H9 (cell line): ENCODE results near the gene KIF6. TPM values are rescaled to one million over a fixed set of nuclear protein-coding genes. Genes with fewer than 3 reads are reported as not detected.

Experiments used
- DNase-seq: peaks from one replicate; pipeline ENCODE4 v3.0.0-alpha.2; 2017
- H2AFZ ChIP-seq: one replicate; pipeline ENCODE4 v1.6.1; 2013; ENCODE audit warnings: mild to moderate bottlenecking, low read length, control low read depth, moderate library complexity
- H2AK5ac ChIP-seq: 2 replicates; pipeline ENCODE4 v1.6.1; 2013; ENCODE audit warnings: low read length, control low read depth, mixed read lengths; ENCODE audit not compliant: insufficient read length
- H2BK120ac ChIP-seq: one replicate; pipeline ENCODE4 v1.6.1; 2013; ENCODE audit warnings: low read depth, mild to moderate bottlenecking, low read length, control low read depth, inconsistent platforms; ENCODE audit not compliant: poor library complexity, severe bottlenecking
- H2BK12ac ChIP-seq: 2 replicates; pipeline ENCODE4 v1.6.1; 2013; ENCODE audit warnings: low read length, control low read depth, mixed read lengths, low read depth; ENCODE audit not compliant: insufficient read length
- H2BK15ac ChIP-seq: 2 replicates; pipeline ENCODE4 v1.6.1; 2013; ENCODE audit warnings: low read depth, low read length, control low read depth
- H2BK20ac ChIP-seq: one replicate; pipeline ENCODE4 v1.6.1; 2013; ENCODE audit warnings: low read depth, mild to moderate bottlenecking, low read length, control low read depth, inconsistent platforms; ENCODE audit not compliant: poor library complexity, severe bottlenecking
- H2BK5ac ChIP-seq: 2 replicates; pipeline ENCODE4 v1.6.1; 2013; ENCODE audit warnings: low read length, control low read depth, mixed read lengths; ENCODE audit not compliant: insufficient read length
- H3K14ac ChIP-seq: 2 replicates; pipeline ENCODE4 v1.6.1; 2013; ENCODE audit warnings: low read length, control low read depth; ENCODE audit not compliant: insufficient read depth
- H3K18ac ChIP-seq: 2 replicates; pipeline ENCODE4 v1.6.1; 2013; ENCODE audit warnings: low read depth, mild to moderate bottlenecking, mixed read lengths, low read length, control low read depth; ENCODE audit not compliant: insufficient read length
- H3K23ac ChIP-seq: 2 replicates; pipeline ENCODE4 v1.6.1; 2013; ENCODE audit warnings: low read length, control low read depth, mixed read lengths, low read depth; ENCODE audit not compliant: insufficient read length
- H3K23me2 ChIP-seq: 2 replicates; pipeline ENCODE4 v1.6.1; 2013; ENCODE audit warnings: low read depth, mild to moderate bottlenecking, mixed read lengths, low read length, control low read depth; ENCODE audit not compliant: insufficient read length, poor library complexity, severe bottlenecking
- H3K27ac ChIP-seq: 2 replicates; pipeline ENCODE4 v1.5.1; 2013; ENCODE audit warnings: low read length, control low read depth, mixed read lengths, low read depth; ENCODE audit not compliant: insufficient read length
- H3K27me3 ChIP-seq: 2 replicates; pipeline ENCODE4 v1.6.1; 2013; ENCODE audit warnings: low read length, control low read depth, inconsistent platforms; ENCODE audit not compliant: insufficient read depth
- H3K4ac ChIP-seq: 2 replicates; pipeline ENCODE4 v1.6.1; 2013; ENCODE audit warnings: low read depth, mild to moderate bottlenecking, control low read depth, inconsistent platforms, low read length, moderate library complexity
- H3K4me1 ChIP-seq: 2 replicates; pipeline ENCODE4 v1.6.1; 2013; ENCODE audit warnings: low read length, control low read depth, inconsistent platforms; ENCODE audit not compliant: insufficient read depth
- H3K4me2 ChIP-seq: 2 replicates; pipeline ENCODE4 v1.6.1; 2013; ENCODE audit warnings: low read length, control low read depth, mixed read lengths; ENCODE audit not compliant: insufficient read length, insufficient read depth
- H3K56ac ChIP-seq: 2 replicates; pipeline ENCODE4 v1.6.1; 2013; ENCODE audit warnings: low read depth, mild to moderate bottlenecking, mixed read lengths, low read length, control low read depth; ENCODE audit not compliant: insufficient read length
- H3K79me1 ChIP-seq: 2 replicates; pipeline ENCODE4 v1.6.1; 2013; ENCODE audit warnings: low read depth, mild to moderate bottlenecking, moderate library complexity, low read length, control low read depth, inconsistent platforms; ENCODE audit not compliant: insufficient read depth, poor library complexity, severe bottlenecking
- H3K79me2 ChIP-seq: 2 replicates; pipeline ENCODE4 v1.6.1; 2013; ENCODE audit warnings: low read length, control low read depth, inconsistent platforms; ENCODE audit not compliant: insufficient read depth
- H3K9ac ChIP-seq: 2 replicates; pipeline ENCODE4 v1.6.1; 2013; ENCODE audit warnings: low read length, control low read depth, mixed read lengths; ENCODE audit not compliant: insufficient read length; ENCODE audit errors: extremely low read depth
- H3K9me3 ChIP-seq: one replicate; pipeline ENCODE4 v1.6.1; 2013; ENCODE audit warnings: low read depth, low read length, inconsistent platforms; ENCODE audit not compliant: control insufficient read depth
- H3T11ph ChIP-seq: one replicate; pipeline ENCODE4 v1.6.1; 2013; ENCODE audit warnings: mild to moderate bottlenecking, low read length, control low read depth, inconsistent platforms
- H4K20me1 ChIP-seq: one replicate; pipeline ENCODE4 v1.6.1; 2013; ENCODE audit not compliant: control insufficient read depth, insufficient read length, insufficient read depth
- H4K5ac ChIP-seq: 2 replicates; pipeline ENCODE4 v1.6.1; 2013; ENCODE audit warnings: low read depth, mild to moderate bottlenecking, mixed read lengths, low read length, control low read depth; ENCODE audit not compliant: insufficient read length
- H4K8ac ChIP-seq: replicated peaks from 2 replicates; pipeline ENCODE4 v1.6.1; 2013; ENCODE audit warnings: low read length, control low read depth, mixed read lengths, low read depth; ENCODE audit not compliant: insufficient read length
- H4K91ac ChIP-seq: 2 replicates; pipeline ENCODE4 v1.6.1; 2013; ENCODE audit warnings: low read depth, mild to moderate bottlenecking, moderate library complexity, mixed read lengths, low read length, control low read depth; ENCODE audit not compliant: insufficient read length
- H3K27ac Mint-ChIP-seq, 3 experiments: 2 replicates in 2 of 3; 3 replicates in 1 of 3; pipeline ENCODE4 v1.8.0; 2020 to 2021; ENCODE audit warnings: mixed read lengths in 3 of 3, mild to moderate bottlenecking in 1 of 3, moderate library complexity in 1 of 3
- H3K27me3 Mint-ChIP-seq: 2 replicates; pipeline ENCODE4 v1.8.0; 2021; ENCODE audit warnings: low read depth, mild to moderate bottlenecking, moderate library complexity, mixed read lengths
- H3K36me3 Mint-ChIP-seq, 3 experiments: 2 replicates in 2 of 3; 3 replicates in 1 of 3; pipeline ENCODE4 v1.8.0; 2020 to 2021; ENCODE audit warnings: low read depth in 3 of 3, mixed read lengths in 3 of 3; ENCODE audit not compliant: insufficient read depth in 1 of 3
- H3K4me1 Mint-ChIP-seq, 2 experiments: 2 replicates each; pipeline ENCODE4 v1.8.0; 2020; ENCODE audit warnings: mixed read lengths in 2 of 2
- H3K4me3 Mint-ChIP-seq, 2 experiments: 2 replicates in 1 of 2; 3 replicates in 1 of 2; pipeline ENCODE4 v1.8.0; 2020 to 2021; ENCODE audit warnings: mild to moderate bottlenecking in 2 of 2, mixed read lengths in 2 of 2, moderate library complexity in 1 of 2
- H3K9me3 Mint-ChIP-seq, 2 experiments: 2 replicates in 1 of 2; 3 replicates in 1 of 2; pipeline ENCODE4 v1.8.0; 2020; ENCODE audit warnings: mild to moderate bottlenecking in 2 of 2, mixed read lengths in 2 of 2, moderate library complexity in 1 of 2
- CTCF ChIP-seq: fragments of 200-600 bp; sonication (generic); conservative IDR thresholded peaks from 3 replicates; pipeline ENCODE4 v1.8.0; 2021; ENCODE audit warnings: antibody characterized with exemption, mild to moderate bottlenecking
- WGBS: extraction: QIAGEN DNeasy Blood & Tissue Kit; methylation state at CpG from one replicate; pipeline ENCODE4 v1.1.7; 2013; ENCODE audit warnings: missing lambda C conversion rate, low lambda C conversion rate, mixed read lengths; ENCODE audit not compliant: insufficient read length; ENCODE audit errors: extremely low coverage; 5-methylcytosine and 5-hydroxymethylcytosine counted together
- total RNA-seq: library from RNA; stranded (reverse); gene quantifications from 2 replicates; pipeline ENCODE4 v1.2.1, GENCODE V29; 2021

KIF6 gene
- total RNA-seq, 1 experiment from 2014 or later, result 0.63 TPM

DNA sequence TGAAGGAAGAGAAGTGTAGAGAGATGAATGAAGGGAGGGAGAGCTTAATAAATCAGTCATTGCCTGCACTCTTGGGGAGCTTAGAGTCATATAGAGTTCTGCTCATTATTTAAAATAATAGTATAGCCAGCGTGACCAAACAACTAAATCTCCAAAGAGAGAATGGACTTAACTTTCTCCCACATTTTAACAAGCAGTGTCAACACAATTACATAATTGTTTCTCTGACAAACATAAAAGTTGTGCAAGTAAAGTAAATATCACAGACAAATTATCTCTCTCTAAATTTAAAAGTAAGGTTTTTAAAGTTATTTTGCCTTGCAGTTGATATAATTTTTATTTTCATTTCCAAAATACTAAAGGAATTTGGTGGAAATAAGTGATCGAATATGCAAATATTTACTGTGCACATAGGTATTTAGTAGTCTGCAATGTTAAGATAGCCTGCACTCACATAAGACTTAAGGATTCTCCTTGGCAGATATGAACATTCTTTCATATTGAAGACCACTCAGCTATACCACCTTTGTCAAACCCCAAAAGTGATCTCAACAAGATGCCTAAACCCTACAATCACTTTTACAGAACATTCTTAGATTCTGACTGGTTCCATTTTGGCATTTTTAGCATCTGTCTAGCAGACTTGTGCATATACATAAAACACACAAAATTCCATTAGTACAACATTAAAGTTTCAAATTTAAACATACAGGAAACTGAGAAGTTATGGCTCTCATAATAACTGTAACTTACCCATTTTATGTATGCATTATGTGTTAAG lies 67.7 kb downstream of the KIF6 start:
- Histone ChIP-seq H3K23me2 (no peaks in the 10 kb centered on the region), H3K14ac (no peak overlapping the region), H3K18ac (no peak overlapping the region), H2BK5ac (no peak overlapping the region), H3K27me3 (no peaks in the 10 kb centered on the region), H2AFZ (no peak overlapping the region), H2BK20ac (no peak overlapping the region), H3K23ac (no peak overlapping the region), H4K20me1 (no peaks in the 10 kb centered on the region), H3K4me2 (no peak overlapping the region), H3K79me1 (no peaks in the 10 kb centered on the region), H3K27ac (no peak overlapping the region), H2AK5ac (no peak overlapping the region), H3K56ac (no peak overlapping the region), H4K91ac (no peak overlapping the region), H3K9ac (no peak overlapping the region), H2BK12ac (no peak overlapping the region), H3K4ac (no peak overlapping the region), H4K8ac (no peak overlapping the region), H4K5ac (no peak overlapping the region), H2BK120ac (no peak overlapping the region), H3K9me3 (no peaks in the 10 kb centered on the region), H3K4me1 (no peaks in the 10 kb centered on the region), H2BK15ac (no peak overlapping the region), H3T11ph (no peak overlapping the region), H3K79me2 (no peaks in the 10 kb centered on the region)
- Mint-ChIP-seq H3K27ac (no peak overlapping the region), H3K4me1 (peaks cover 19 to 21% of the 10 kb centered on the region in 2 experiments), H3K9me3 (no peaks in the 10 kb centered on the region), H3K27me3 (no peaks in the 10 kb centered on the region), H3K4me3 (no peak overlapping the region), H3K36me3 (no peaks in the 10 kb centered on the region)
- no peak for TF ChIP-seq CTCF
- DNase-seq, result no peak
- no CpG with 5 or more reads among the region's 2 CpGs for WGBS
